RWPE1 (cell line): ENCODE results near the gene HSD3B7.

Experiments
- CTCF ChIA-PET: fragments of 350-600 bp; sonication (Branson Sonifier 250); formaldehyde crosslinking; extraction: SDS; loops from one replicate; lab custom pipeline; 2021; lab: Yijun Ruan, JAX
- POLR2A ChIA-PET: fragments of 400-600 bp; formaldehyde crosslinking; extraction: SDS; loops from one replicate; lab custom pipeline; 2020; ENCODE audit warnings: antibody characterized with exemption; ENCODE audit not compliant: low non-redundant PET; lab: Yijun Ruan, JAX
- DNase-seq: peaks from one replicate; pipeline ENCODE4 v3.0.0; 2012; ENCODE audit warnings: low spot score
- H3K27ac ChIP-seq: fragments of 450-650 bp; 2 replicates; pipeline ENCODE4 v1.5.1; 2017
- TF ChIP-seq, protein P1 (sequence below): fragments of 450-650 bp; conservative IDR thresholded peaks from 2 replicates; pipeline ENCODE4 v1.5.1; 2017; ENCODE audit warnings: low read depth, mild to moderate bottlenecking

HSD3B7 gene

DNA sequence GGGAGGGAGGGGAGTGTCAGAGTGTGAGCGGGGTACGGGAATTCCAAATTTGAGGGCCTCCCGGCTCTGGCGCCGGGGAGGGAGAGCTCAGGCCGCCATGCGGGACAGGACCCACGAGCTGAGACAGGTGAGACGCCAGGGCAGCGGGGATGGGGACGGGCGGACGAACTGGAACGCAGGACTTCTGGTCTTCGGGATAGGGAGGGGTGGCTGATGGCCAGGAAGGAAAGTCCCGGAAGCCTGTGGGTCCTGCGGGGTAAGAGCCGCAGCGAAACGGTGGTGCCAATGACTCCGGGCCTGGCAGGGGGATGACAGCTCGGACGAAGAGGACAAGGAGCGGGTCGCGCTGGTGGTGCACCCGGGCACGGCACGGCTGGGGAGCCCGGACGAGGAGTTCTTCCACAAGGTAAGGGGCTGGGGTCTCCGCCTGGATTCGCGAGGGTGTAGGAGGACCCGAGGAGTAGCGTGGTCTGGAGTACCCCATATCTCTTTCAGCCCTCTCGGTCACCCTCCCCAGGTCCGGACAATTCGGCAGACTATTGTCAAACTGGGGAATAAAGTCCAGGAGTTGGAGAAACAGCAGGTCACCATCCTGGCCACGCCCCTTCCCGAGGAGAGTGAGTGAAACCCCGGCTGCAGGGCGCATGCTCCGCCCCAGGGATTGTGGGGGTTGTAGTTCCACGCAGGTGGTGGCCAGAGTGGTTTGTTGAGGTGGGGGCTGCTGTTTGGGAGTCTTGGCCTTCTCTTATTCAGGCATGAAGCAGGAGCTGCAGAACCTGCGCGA, 48.9 kb downstream of the HSD3B7 start:
- CTCF ChIA-PET, result interaction anchor here (0.6 to 1.4 kb wide), 6 partner anchors 17 to 126 kb away, joined by 3 to 8 read pairs (median 4); no protein-coding TSS in a partner anchor
- TF ChIP-seq, protein P1, sequence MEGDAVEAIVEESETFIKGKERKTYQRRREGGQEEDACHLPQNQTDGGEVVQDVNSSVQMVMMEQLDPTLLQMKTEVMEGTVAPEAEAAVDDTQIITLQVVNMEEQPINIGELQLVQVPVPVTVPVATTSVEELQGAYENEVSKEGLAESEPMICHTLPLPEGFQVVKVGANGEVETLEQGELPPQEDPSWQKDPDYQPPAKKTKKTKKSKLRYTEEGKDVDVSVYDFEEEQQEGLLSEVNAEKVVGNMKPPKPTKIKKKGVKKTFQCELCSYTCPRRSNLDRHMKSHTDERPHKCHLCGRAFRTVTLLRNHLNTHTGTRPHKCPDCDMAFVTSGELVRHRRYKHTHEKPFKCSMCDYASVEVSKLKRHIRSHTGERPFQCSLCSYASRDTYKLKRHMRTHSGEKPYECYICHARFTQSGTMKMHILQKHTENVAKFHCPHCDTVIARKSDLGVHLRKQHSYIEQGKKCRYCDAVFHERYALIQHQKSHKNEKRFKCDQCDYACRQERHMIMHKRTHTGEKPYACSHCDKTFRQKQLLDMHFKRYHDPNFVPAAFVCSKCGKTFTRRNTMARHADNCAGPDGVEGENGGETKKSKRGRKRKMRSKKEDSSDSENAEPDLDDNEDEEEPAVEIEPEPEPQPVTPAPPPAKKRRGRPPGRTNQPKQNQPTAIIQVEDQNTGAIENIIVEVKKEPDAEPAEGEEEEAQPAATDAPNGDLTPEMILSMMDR, result no peak
- peak; percentile 98 for DNase-seq
- POLR2A ChIA-PET, result interaction anchor here (0.7 kb wide), 1 partner anchor 58 kb away, joined by 4 read pairs; no protein-coding TSS in a partner anchor
- peak overlapping the region; percentile 83 for H3K27ac ChIP-seq

DNA sequence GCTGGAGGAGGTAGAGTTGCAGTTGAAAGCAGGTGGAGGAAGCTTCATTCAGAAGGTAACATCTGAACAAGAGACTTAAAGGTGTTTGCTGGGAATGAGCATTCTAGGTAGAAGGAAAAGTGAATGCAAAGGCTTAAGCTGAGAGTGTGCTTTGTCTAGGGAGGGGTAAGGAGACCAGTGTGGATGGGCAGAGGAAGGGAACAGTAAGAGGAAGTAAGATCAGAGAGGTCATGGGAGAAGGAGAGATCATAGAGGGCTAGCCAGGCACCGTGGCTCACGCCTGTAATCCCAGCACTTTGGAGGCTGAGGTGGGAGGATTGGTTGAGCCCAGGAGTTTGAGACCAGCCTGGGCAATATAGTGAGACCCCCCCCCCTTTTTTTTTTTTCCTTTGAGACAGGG, 51.7 kb downstream of the HSD3B7 start:
- TF ChIP-seq, protein P1, result no peak
- POLR2A ChIA-PET, result no interaction called here
- CTCF ChIA-PET, result no interaction called here
- DNase-seq, result no peak
- no peak overlapping the region for H3K27ac ChIP-seq
